ENCODE measurements around the gene PTPRT.

Gene PTPRT

DNA sequence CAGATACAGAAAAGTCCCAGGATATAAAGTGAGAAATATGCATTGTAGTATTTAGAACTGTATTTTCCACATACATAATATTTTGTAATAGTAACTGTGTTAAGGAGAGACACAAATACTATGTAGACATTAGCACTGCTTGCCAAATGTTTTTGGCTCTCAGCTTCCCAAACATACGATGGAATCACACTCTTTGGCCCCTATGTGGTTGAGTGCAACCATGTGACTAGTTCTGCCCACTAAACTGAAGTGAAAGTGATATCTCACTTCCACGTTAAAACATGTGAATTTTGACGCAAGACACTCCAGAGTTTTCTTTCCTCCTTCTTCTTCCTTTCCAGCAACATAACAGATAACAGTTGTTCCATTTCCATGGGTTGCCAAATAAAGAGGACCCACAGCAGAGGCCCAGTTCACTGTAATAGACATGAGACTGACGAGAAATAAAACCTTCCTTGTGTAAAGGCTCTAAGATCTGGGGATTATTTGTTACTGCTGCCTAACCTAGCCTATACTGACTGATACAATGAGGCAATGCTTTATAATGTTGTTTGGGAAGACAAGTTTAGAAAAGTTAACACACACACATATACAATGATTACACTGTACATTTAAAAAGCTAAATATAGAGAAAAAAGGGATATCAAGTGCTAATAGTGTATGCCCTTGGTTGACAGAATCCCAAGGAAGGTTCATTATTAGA lies 97.2 kb downstream of the PTPRT start:
- Histone ChIP-seq H3K9ac (ENCODE audit: low read depth, low read length) (no peak overlapping the region), H2AFZ (ENCODE audit: low read depth, low read length) (no peak overlapping the region), H3K27ac (ENCODE audit: low read length) (no peak overlapping the region), H3K36me3 (ENCODE audit: insufficient read depth, low read length) (no peaks in the 10 kb centered on the region), H3K79me2 (ENCODE audit: insufficient read depth, low read length) (no peaks in the 10 kb centered on the region), H3K4me3 (ENCODE audit: low read depth in 1 of 2, low read length in 2 of 2) (no peak overlapping the region), H4K20me1 (ENCODE audit: insufficient read depth, low read length) (0 out of 2 replicates have a peak, but pooled peaks cover 5% of the 10 kb centered on the region), H3K9me3 (ENCODE audit: insufficient read depth, low read length, severe bottlenecking) (no peaks in the 10 kb centered on the region), H3K4me1 (ENCODE audit: insufficient read depth, low read length) (no peaks in the 10 kb centered on the region), H3K4me2 (ENCODE audit: insufficient read depth, low read length) (no peak overlapping the region), H3K27me3 (ENCODE audit: insufficient read depth, low read length, poor library complexity) (peaks cover 15% of the 10 kb centered on the region)
- no peak for TF ChIP-seq CTCF (IDR thresholded peaks at IDR 0.05; ENCODE audit: borderline replicate concordance, extremely low read depth, low read length, poor library complexity, severe bottlenecking)
- no peak for TF ChIP-seq EZH2 (IDR thresholded peaks at IDR 0.05; ENCODE audit: borderline replicate concordance, low read depth, low read length, severe bottlenecking)
- no peak for ATAC-seq (ENCODE audit: insufficient read depth, low read depth)
- no peak for DNase-seq

DNA sequence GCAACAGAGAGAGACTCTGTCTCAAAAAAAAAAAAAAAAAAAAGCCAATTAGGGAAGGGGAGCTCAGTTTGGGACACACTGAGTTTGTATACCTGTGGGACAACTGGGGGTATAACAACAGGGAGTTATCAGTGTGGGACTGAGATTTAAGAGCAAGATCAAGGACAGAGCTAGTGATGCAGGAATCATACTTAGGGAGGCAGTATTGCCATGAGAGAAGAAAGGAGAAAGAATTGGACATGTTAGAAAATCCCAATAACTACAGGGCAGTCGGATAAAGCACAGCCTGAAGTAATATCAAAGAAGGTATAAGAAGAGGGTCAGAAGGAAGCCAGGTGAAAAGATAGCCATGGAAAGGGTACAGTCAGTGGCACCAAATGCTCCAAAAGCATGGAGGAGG lies 121.2 kb downstream of the PTPRT start:
- Histone ChIP-seq H3K4me1 (ENCODE audit: insufficient read depth, low read length) (no peaks in the 10 kb centered on the region), H3K27me3 (ENCODE audit: insufficient read depth, low read length, poor library complexity) (peaks cover 2% of the 10 kb centered on the region), H3K9me3 (ENCODE audit: insufficient read depth, low read length, severe bottlenecking) (no peaks in the 10 kb centered on the region), H3K4me3 (ENCODE audit: low read depth in 1 of 2, low read length in 2 of 2) (no peak overlapping the region), H3K4me2 (ENCODE audit: insufficient read depth, low read length) (no peak overlapping the region), H3K36me3 (ENCODE audit: insufficient read depth, low read length) (no peaks in the 10 kb centered on the region), H3K27ac (ENCODE audit: low read length) (no peak overlapping the region), H2AFZ (ENCODE audit: low read depth, low read length) (no peak overlapping the region), H4K20me1 (ENCODE audit: insufficient read depth, low read length) (no peaks in the 10 kb centered on the region), H3K9ac (ENCODE audit: low read depth, low read length) (no peak overlapping the region), H3K79me2 (ENCODE audit: insufficient read depth, low read length) (no peaks in the 10 kb centered on the region)
- TF ChIP-seq CTCF (IDR thresholded peaks at IDR 0.05; ENCODE audit: borderline replicate concordance, extremely low read depth, low read length, poor library complexity, severe bottlenecking) (no peak), EZH2 (IDR thresholded peaks at IDR 0.05; ENCODE audit: borderline replicate concordance, low read depth, low read length, severe bottlenecking) (no peak)
- ATAC-seq (ENCODE audit: insufficient read depth, low read depth) = no peak
- DNase-seq = no peak

DNA sequence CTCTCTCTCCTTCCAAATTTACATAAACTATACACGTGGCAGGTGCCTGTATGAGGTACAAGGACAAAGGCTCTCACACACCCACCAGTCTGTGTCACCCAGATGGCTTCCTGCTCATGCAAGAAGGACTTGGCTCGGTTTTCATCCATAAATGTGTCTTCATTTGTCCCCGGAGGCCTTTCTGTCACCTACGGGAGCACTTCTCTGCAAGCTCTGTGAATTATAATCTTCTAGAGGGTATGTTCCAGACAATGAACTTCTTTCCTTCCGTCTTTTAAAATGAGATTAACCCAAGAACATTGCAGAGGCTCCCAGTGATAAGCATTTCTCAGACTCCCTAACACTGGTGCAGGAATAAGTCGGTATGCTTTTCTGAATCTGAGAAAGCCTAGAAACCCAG lies 123.6 kb downstream of the PTPRT start:
- Histone ChIP-seq H3K4me1 (ENCODE audit: insufficient read depth, low read length) (no peaks in the 10 kb centered on the region), H3K9ac (ENCODE audit: low read depth, low read length) (no peak overlapping the region), H3K27ac (ENCODE audit: low read length) (no peak overlapping the region), H3K36me3 (ENCODE audit: insufficient read depth, low read length) (no peaks in the 10 kb centered on the region), H3K79me2 (ENCODE audit: insufficient read depth, low read length) (no peaks in the 10 kb centered on the region), H3K9me3 (ENCODE audit: insufficient read depth, low read length, severe bottlenecking) (no peaks in the 10 kb centered on the region), H4K20me1 (ENCODE audit: insufficient read depth, low read length) (no peaks in the 10 kb centered on the region), H2AFZ (ENCODE audit: low read depth, low read length) (no peak overlapping the region), H3K4me2 (ENCODE audit: insufficient read depth, low read length) (no peak overlapping the region), H3K4me3 (ENCODE audit: low read depth in 1 of 2, low read length in 2 of 2) (no peak overlapping the region), H3K27me3 (ENCODE audit: insufficient read depth, low read length, poor library complexity) (peaks cover 2% of the 10 kb centered on the region)
- TF ChIP-seq CTCF (IDR thresholded peaks at IDR 0.05; ENCODE audit: borderline replicate concordance, extremely low read depth, low read length, poor library complexity, severe bottlenecking) = no peak
- no peak for TF ChIP-seq EZH2 (IDR thresholded peaks at IDR 0.05; ENCODE audit: borderline replicate concordance, low read depth, low read length, severe bottlenecking)
- DNase-seq (no peak), ATAC-seq (ENCODE audit: insufficient read depth, low read depth) (no peak)
